Measurements from ENCODE around the gene PHF21A.
A peak's percentile ranks its signal among the peaks of the same experiment; 100 is the strongest.
"Not testable (repeated sequence)": the region's sequence is repeated elsewhere in the genome, so short reads cannot be mapped to it uniquely, and the experiment has no call there.

The PHF21A gene

DNA sequence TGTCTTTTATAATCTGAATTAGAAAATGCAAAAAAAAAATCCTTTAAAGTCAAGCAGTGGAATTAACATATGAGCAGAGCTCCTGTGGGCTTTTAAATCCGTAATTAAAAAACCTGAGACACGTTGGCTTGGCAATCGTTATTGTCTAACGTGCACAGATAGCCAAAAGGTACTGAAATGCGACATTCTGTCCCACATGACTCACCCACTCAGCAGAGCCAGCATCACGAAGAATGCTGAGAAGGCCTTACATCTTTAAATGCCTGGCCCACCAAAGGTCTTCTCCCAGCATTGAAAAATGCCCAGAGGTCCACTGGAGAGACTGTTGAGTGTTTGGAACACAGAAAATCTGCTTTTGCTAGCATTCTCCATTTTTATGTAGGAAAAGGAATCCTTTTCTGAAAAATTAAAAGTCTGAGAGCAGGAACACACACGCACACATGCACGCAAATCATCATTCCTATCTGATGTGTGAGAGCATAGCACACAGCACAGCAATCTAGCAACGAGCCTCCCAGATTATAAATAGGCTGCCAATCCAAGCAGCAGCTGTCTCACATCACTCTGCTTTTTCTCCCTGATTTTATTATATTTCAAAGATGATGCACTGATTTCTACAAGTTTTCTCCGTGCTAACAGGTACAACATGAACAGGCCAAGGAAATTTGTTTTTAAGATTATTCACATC is 94.5 kb downstream of the PHF21A start:
- DNase-seq: no peak

DNA sequence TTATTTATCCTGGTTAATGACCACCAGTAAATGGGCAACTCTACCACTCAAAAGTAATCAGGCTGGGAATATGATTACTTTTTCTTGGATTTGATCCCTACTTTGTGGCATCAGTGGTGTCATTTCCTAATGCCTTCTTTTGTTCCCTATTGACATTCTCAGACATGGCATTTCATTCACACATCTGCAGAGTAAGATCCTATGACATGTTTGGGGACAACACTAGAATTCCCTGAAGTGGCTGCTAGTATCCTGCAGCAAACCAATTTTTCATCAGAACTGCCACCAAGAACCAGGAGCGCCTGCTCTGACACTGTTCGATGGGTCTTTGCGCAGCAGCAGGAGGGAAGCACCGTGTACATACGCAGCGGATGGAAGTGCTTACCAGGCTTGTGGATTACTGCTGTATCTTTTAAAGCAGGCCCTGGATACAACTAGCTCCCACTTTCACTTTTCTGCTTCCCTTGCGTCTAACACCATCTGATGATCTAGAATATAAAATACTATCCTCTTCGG is 101.1 kb downstream of the PHF21A start:
- DNase-seq: no peak

GRCh38 chr11:46018651-46019050 is 102.6 kb downstream of the PHF21A start:
- DNase-seq: no peak

DNA sequence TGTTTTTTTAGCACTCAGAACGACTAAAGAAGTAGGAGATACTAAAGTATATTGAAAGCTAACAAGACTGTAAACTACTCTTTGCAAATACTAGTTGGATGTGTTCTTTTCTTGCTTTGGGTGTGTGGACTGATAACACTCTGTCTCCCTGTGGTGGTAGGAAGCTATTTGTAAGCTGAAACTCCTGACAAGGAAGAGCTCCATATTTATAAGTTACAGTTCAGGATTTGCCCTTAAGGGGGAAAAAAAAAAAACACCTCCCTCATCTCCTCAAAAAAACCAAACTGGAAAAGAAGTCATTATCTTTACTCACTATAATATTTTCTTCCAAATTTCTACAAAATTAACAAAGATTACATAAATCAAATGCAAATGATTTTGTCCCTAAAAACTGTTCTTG is 103.9 kb downstream of the PHF21A start:
- DNase-seq: no peak

DNA sequence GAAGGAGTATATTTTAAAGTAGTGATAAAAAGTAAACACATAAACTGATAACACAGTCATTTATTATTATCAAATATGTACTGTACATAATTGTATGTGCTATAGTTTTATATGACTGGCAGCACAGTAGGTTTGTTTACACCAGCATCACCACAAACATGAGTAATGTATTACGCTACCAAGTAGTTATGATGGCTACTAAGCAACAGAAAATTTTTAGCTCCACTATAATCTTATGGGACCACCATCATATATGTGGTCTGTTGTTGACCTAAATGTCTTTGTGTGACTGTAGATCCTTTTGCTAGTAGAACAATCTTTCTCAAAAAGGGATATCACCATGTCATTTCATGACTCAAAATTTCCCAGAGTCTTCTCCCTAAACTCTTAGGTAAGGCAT is 105.3 kb downstream of the PHF21A start:
- no peak for DNase-seq

DNA sequence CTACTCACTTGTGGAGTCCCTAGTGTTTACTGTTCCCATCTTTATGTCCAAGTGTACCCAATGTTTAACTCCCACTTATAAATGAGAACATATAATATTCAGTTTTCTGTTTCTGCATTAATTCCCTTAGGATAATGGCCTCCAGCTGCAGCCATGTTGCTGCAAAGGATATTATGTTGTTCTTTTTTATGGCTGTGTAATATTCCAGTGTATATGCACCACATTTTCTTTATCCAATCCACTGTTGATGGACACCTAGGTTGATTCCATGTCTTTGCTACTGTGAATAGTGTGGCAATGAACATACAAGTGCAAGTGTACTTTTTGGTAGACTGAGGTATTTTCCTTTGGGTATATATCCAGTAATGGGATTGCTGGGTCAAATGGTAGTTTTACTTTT is 107.1 kb downstream of the PHF21A start:
- not testable (repeated sequence) for DNase-seq

GRCh38 chr11:46012185-46012584 is 109.1 kb downstream of the PHF21A start:
- DNase-seq: no peak

DNA sequence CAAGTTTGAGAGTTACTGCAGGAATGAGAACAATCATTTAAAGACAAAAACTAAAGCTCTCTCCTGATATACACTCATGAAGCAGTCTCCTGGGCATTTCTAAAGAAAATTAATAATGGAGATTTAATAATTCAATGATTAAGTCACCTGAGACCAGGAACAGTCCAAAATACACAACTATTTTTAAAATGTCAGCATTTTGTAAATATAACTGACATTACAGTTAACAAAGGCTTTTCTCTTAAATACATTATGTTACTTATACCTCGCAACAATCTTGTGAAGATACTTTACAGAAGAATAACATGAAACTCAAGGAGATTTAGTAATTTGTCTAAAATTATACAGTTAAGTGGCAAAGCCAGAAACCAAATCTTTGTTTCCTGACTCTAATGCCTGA is 111.2 kb downstream of the PHF21A start:
- no peak for DNase-seq

DNA sequence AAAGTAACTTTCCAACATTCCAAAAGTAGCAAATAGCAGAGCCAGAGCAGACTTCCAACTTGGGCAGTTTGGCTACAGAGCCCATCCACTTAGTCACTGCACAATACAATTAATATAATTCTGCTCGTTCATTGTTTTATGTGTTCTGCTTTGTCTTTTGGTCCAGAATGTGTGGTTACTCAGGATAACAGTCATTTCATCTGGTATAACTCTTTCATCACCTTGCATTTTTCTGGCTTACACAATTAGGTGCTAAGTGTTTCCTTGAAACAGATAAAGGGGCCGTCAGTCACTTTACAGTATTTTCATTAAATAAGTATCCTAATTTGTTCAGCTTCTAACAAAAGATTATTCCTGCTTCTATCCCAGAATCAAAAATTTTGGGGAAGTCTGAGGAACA is 111.6 kb downstream of the PHF21A start:
- DNase-seq: no peak

DNA sequence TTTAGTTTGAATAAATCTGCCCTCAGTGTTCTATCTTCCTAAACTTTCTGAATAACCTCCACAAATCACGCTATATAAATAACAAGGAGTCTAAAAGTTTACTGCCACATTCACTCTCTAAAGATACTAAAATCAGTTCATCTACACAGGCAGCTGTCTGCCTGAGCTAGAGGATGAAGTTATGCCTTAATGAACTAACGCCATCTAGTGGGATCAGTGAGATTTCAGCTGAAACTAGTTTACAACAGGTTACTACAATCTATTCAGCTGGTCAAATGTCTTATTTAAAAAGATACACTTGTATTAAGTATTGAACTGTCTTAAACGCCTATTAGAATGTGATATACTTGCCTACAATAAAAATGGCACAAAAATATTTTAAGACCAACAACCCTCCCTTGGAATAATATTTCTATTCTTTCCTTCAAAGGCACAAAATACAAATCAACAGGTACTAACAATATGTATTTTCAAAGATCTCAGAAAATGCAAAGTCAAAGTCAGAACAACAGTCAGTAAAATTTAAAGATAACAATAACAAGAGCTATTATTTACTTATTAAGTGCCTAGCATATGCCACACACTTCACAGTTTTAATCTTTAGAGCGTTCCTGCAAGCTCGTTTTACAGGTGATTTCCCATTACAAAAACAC is 114.7 kb downstream of the PHF21A start:
- peak; percentile 65 for DNase-seq

DNA sequence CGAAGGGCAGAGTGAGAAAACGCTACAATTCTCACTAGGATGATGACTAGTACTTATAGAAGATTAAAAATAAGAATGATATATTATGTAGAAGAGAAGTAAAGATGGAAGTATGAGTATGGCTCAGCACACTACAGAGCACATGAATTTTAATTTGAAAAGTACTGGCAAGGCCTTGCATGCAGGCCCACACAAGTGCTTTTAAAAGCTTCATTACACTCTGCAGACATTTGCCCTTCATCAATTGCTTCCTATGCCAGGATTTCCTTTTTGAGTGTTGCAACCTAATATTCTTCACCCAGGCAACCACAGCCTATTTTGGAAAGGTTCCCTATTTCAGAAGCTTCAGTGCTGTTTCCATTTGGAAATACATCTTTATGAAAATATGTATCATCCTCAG is 117.7 kb downstream of the PHF21A start:
- DNase-seq: no peak

- no peak for DNase-seq
Measured at GRCh38 chr11:46002189-46002588, 119.1 kb downstream of the PHF21A start.

DNA sequence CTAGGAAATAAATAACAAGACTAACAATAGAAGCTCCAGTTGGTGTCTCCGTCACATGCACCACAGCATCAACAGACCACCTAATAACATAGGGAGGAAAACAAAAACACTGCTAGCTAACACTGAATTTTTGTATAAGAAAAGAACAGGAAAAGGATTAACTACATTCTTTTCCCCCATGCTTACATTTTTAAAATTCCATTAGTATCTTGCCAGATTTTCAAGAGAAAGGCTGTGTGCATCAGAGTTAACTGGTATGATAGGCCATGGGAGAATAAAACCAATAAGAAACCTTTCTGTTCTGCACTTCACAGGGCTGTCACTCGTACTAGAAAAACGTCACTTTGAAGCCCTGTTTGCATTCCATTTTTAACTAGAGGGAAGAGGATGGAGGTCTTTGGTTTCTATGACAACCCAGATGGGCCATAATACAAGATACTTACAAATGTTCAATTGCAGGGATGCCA is 119.8 kb downstream of the PHF21A start:
- peak; percentile 33 for DNase-seq

DNA sequence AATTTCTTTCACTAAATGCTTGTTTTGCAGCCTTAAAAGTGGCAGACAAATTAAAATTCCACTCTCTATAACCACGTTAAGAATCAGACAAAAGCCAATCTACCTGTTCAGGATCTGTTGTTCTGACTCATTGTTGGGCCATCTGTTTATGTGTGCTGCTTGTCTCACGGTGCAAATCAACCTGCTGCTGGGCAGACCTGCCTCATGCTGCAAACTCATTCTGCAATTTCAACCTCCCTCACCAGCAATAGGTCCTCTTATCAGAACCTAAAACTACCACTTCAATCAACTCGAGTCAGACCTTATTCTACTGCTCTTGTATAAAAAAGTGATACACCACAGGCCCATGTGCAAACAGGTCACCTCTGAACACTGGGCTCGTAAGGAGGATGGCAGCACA is 123.7 kb downstream of the PHF21A start:
- no peak for DNase-seq

DNA sequence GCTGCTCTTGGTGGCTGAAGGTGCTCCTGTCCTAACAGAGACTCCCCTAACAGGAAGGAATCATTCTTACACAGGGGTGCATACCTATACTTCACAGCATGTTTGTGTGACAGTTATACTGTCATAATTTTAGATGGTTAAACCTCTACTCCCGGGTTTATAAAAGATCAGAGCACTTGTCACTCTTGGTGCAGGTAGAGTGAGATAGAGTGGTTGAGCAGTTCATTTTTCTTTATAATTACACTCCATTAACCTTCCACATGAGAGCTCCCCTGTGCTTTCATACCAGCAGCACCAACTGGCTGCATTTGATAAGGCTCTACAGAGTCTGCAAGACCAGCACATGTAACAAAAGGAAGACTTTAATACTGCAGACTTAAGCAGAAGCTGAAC is 125.9 kb downstream of the PHF21A start:
- no peak for DNase-seq

DNA sequence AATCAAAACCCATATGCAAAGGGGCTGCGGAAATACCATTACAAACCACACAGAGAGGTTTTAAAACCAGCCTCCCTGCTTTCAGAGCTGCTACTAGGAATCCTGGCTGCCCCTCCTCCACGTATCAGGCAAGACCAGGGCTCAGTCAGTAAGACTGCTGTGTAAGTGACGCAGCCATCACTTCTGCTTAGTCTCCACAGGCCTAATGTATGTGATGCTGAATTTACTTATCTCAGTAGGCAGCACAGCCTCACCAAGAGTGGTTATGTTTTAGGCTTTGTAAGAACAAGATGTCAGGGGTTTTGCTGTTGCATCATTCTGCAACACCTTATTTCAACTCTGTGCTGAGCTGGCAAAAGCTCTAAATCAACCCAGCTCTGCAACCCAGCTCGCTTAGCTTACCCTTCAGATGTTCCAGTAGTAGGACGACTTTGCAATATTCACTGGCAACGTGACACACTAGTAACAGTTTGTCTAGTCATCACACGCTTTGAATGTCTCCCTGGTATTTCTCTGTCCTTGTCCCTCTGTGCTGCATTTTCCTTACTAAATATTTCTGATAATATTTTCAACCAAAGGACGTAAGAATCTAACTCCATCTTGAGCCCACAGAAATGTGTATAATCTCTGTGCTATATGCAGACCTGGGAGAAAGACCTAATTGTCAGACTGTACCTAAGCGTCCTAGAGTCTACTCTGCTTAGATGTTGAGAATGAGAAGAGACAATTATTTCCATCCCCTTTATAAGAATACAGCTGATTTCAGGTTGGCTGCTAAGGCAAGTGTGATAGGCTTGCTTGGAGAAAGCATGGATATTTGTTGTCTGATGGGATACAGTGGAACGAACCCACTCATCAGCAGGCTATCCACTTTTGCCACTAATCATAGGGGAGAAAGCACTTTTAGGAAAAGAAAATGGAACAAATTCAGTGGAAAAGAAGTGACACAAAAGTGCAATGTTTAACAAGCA is 126.6 kb downstream of the PHF21A start:
- DNase-seq: no peak

- DNase-seq: no peak
Measured at GRCh38 chr11:45993531-45994001, 127.7 kb downstream of the PHF21A start.

DNA sequence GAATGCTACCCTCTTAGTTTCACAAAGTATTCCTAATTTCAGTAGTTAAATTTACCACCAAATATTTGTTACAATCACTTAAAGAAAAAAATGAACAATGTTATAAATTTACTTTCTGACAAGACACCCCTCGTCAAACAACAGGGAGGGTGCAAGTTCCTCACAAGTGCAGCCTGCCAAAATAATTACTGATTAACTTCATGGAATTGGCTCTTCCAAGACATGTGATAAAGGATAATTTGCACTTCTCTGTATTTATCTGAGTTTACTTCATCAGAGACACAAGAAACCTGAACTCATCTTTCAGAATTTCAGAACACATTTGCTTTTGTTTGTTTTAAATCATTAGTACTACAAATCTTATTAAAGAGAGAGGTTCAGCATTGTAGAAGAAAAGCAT is 132.3 kb downstream of the PHF21A start:
- no peak for DNase-seq

DNA sequence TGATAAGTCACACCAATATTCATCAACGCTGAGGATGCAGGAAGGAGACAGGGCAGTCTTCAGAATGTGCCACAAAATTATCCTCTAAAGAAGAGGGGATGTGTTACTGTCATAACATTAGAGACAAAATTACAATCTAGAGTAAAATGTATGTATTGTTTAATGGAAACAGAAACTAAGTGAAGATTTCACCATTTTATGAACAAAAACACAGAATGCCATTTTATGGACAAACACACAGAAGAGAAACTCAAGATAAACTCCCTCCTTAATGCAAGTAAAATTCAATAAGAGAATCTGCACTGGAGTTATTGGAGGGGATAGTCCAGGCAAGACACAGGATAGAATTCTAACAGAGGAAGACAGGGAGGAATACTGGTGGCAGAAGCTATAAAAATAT is 136.0 kb downstream of the PHF21A start:
- no peak for DNase-seq

- DNase-seq: no peak
Measured at GRCh38 chr11:45984192-45984591, 137.1 kb downstream of the PHF21A start.

GRCh38 chr11:45983471-45983845 is 137.8 kb downstream of the PHF21A start:
- DNase-seq: no peak

DNA sequence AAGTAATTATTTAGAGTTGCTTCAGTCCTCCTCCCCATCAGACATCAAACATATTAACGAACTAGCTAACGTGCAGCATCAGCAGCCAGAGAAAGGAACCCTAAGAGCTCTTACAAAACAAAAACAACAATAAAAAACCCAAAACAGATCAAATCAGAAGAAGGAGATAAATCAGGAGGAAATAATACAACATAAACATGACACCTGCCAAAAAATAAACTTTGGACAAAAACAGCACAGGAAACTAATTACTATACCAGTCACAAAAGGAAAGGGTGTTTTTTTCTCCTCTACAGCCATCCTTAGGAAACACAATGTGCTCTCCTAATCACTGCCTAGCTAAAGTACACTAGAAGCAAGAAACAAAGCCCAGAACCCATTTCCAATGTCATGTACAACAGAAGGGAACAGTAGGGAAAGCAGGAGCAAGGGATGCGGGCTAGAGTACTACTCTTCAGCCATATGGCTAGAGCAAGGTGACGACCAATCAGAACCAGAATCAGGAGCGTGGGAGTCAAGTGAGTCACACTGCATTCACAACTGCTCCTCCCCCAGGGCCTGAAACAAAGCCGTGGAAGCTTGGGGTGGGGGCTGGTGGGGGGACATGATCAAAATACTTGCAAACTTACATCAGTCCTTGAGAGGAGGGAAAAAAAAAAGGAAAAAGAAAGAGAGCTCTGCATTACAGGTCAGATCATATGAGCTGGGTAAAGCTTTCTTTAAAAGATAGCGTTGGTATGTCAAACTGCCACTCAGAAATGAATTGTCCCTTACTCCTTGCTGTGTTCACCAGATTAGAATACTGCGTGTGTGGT is 138.4 kb downstream of the PHF21A start:
- peak; percentile 77 for DNase-seq
